Left lung (tissue), 10 donors: Measurements from ENCODE around the gene SLC13A2. TPM values are rescaled to one million over a fixed set of nuclear protein-coding genes. Genes with fewer than 3 reads are reported as not detected.

Experiments
- ATAC-seq: fragments of 200-7000 bp; cut with Tn5 transposase; one replicate; pipeline ENCODE4 v1.9.1; 2020; ENCODE audit warnings: moderate library complexity
- DNase-seq, 4 donors: peaks; one replicate each; pipeline ENCODE4 v3.0.0-alpha.2; 2013 to 2020
- H3K27ac ChIP-seq, 2 donors: fragments of 200-600 bp; sonication (generic) in 1 of 2; one replicate each; pipeline versions ENCODE4 v1.5.0 to v1.8.0; 2020 to 2021
- H3K27me3 ChIP-seq, 2 donors: fragments of 200-600 bp; sonication (generic) in 1 of 2; one replicate each; pipeline versions ENCODE4 v1.5.0 to v1.8.0; 2020 to 2021
- H3K36me3 ChIP-seq, 2 donors: fragments of 200-600 bp; sonication (generic) in 1 of 2; one replicate each; pipeline versions ENCODE4 v1.5.0 to v1.8.0; 2020 to 2021
- H3K4me1 ChIP-seq, 2 donors: fragments of 200-600 bp; one replicate each; pipeline ENCODE4 v1.8.0; 2021
- H3K4me3 ChIP-seq, 2 donors: fragments of 200-600 bp; sonication (generic) in 1 of 2; one replicate each; pipeline versions ENCODE4 v1.5.0 to v1.8.0; 2020 to 2021; ENCODE audit warnings: mild to moderate bottlenecking in 1 of 2
- H3K9me3 ChIP-seq, 2 donors: fragments of 200-600 bp; sonication (generic) in 1 of 2; one replicate each; pipeline versions ENCODE4 v1.5.0 to v1.8.0; 2020 to 2021
- CTCF ChIP-seq, 2 donors: fragments of 200-600 bp; sonication (generic) in 1 of 2; IDR thresholded peaks; one replicate each; pipeline versions ENCODE4 v1.5.0 to v1.8.0; 2021; ENCODE audit warnings: antibody characterized with exemption in 2 of 2
- intact Hi-C, 2 donors: fragments of 100-400 bp; cut with DNase I; formaldehyde crosslinking; loops; one replicate each; pipeline versions ENCODE4 v1.11.2 to v1.14.2; 2022
- polyA plus RNA-seq, 6 donors: library from polyadenylated mRNA; unstranded; fragments of 120-200 nt; gene quantifications; one replicate each; pipeline ENCODE4 v1.2.1, GENCODE V29; 2013; ENCODE audit not compliant: insufficient read length in 6 of 6
- total RNA-seq, 2 donors: library from RNA; stranded (reverse); fragmentation: NEBNext Ultra II Directional; extraction: Animal tissue kit (Norgen Biotek cat#: 25700); gene quantifications; one replicate each; pipeline ENCODE4 v1.2.1, GENCODE V29; 2021
- donor health status: DM: no; HTN: yes; CAD: no.
- donor health status: DM: no; HTN: no; CAD: no.

The SLC13A2 gene
- total and polyA plus RNA-seq, 8 donors, result 0.13 to 0.60 (median 0.42) TPM; not detected in 2

- peak in 1 of 4 donors; percentile 28 for DNase-seq
- no peaks in the 10 kb centered on the region for H3K9me3 ChIP-seq
- H3K4me3 ChIP-seq, result no peak overlapping the region
- no peaks in the 10 kb centered on the region for H3K36me3 ChIP-seq
- intact Hi-C loops, result no loop called here
- no peak for TF ChIP-seq CTCF (IDR thresholded peaks at IDR 0.05)
- no peak for ATAC-seq
- no peak overlapping the region for H3K27ac ChIP-seq
- peaks cover 0 to 39% of the 10 kb centered on the region in 2 donors for H3K27me3 ChIP-seq
- H3K4me1 ChIP-seq, result no peaks in the 10 kb centered on the region
These were observed 41.1 kb downstream of the SLC13A2 start for GRCh38 chr17:28514561-28515002.

- Histone ChIP-seq H3K9me3 (no peaks in the 10 kb centered on the region), H3K27me3 (peaks cover 0 to 34% of the 10 kb centered on the region in 2 donors), H3K27ac (no peak overlapping the region), H3K4me3 (no peak overlapping the region), H3K4me1 (no peaks in the 10 kb centered on the region), H3K36me3 (no peaks in the 10 kb centered on the region)
- ATAC-seq (no peak), DNase-seq (no peak)
- intact Hi-C loops, result no loop called here
- TF ChIP-seq CTCF (IDR thresholded peaks at IDR 0.05), result no peak
These were observed 42.1 kb downstream of the SLC13A2 start for GRCh38 chr17:28515518-28515917.

GRCh38 chr17:28518132-28518531 lies 44.7 kb downstream of the SLC13A2 start:
- peak; percentile 21 for ATAC-seq
- H3K4me1 ChIP-seq, result no peaks in the 10 kb centered on the region
- TF ChIP-seq CTCF (IDR thresholded peaks at IDR 0.05), result no peak

GRCh38 chr17:28518578-28518977 lies 45.1 kb downstream of the SLC13A2 start:
- peaks cover 0 to 12% of the 10 kb centered on the region in 2 donors for H3K27me3 ChIP-seq
- H3K27ac ChIP-seq, result no peak overlapping the region

More at GRCh38 chr17:28518132-28518531, 44.7 kb downstream of the SLC13A2 start:
- Histone ChIP-seq H3K36me3 (no peaks in the 10 kb centered on the region), H3K4me3 (no peak overlapping the region), H3K27me3 (peaks cover 0 to 16% of the 10 kb centered on the region in 2 donors), H3K27ac (no peak overlapping the region), H3K9me3 (no peaks in the 10 kb centered on the region)
- peak in 1 of 4 donors; percentile 21 for DNase-seq
- intact Hi-C loops, result no loop called here

GRCh38 chr17:28519236-28519635 lies 45.8 kb downstream of the SLC13A2 start:
- Histone ChIP-seq H3K27ac (no peak overlapping the region), H3K36me3 (no peaks in the 10 kb centered on the region), H3K4me3 (no peak overlapping the region), H3K27me3 (peaks cover 0 to 6% of the 10 kb centered on the region in 2 donors), H3K4me1 (no peaks in the 10 kb centered on the region), H3K9me3 (no peaks in the 10 kb centered on the region)
- no peak for TF ChIP-seq CTCF (IDR thresholded peaks at IDR 0.05)
- ATAC-seq, result no peak
- no peak for DNase-seq
- intact Hi-C loops, result no loop called here

More at GRCh38 chr17:28518578-28518977, 45.1 kb downstream of the SLC13A2 start:
- peak in 1 of 4 donors; percentile 6 for DNase-seq
- no peak for ATAC-seq
- H3K36me3 ChIP-seq, result no peaks in the 10 kb centered on the region
- TF ChIP-seq CTCF (IDR thresholded peaks at IDR 0.05), result no peak
- intact Hi-C loops, result no loop called here
- no peaks in the 10 kb centered on the region for H3K4me1 ChIP-seq
- H3K9me3 ChIP-seq, result no peaks in the 10 kb centered on the region
- no peak overlapping the region for H3K4me3 ChIP-seq
